Skeletal muscle satellite cell (primary cell): ENCODE measurements around the gene ZBTB8OS. TPM values are rescaled to one million over a fixed set of nuclear protein-coding genes. Genes with fewer than 3 reads are reported as not detected.

Experiments
- H3K27me3 ChIP-seq: 2 replicates; pipeline ENCODE4 v1.7.0; 2013; ENCODE audit warnings: low read length; ENCODE audit not compliant: control insufficient read depth, insufficient read depth
- H3K36me3 ChIP-seq: 2 replicates; pipeline ENCODE4 v1.7.0; 2013; ENCODE audit warnings: mild to moderate bottlenecking, control low read depth, low read length; ENCODE audit not compliant: insufficient read depth
- H3K4me1 ChIP-seq: 2 replicates; pipeline ENCODE4 v1.7.0; 2013; ENCODE audit warnings: low read length; ENCODE audit not compliant: control insufficient read depth, insufficient read depth
- H3K4me2 ChIP-seq: 2 replicates; pipeline ENCODE4 v1.7.0; 2013; ENCODE audit warnings: mild to moderate bottlenecking, low read length
- H3K4me3 ChIP-seq: 2 replicates; pipeline ENCODE4 v1.7.0; 2013; ENCODE audit warnings: low read length
- H3K9ac ChIP-seq: 2 replicates; pipeline ENCODE4 v1.7.0; 2013; ENCODE audit warnings: mild to moderate bottlenecking, low read depth, low read length, moderate library complexity
- H3K9me3 ChIP-seq: replicated peaks from 2 replicates; pipeline ENCODE4 v1.7.0; 2013; ENCODE audit warnings: mild to moderate bottlenecking, control low read depth, low read length
- small RNA-seq: library from RNA; depleted of rRNA; stranded (forward); fragments of <200 nt; gene quantifications from one replicate; pipeline ENCODE3, GENCODE V24; 2012

The ZBTB8OS gene

DNA sequence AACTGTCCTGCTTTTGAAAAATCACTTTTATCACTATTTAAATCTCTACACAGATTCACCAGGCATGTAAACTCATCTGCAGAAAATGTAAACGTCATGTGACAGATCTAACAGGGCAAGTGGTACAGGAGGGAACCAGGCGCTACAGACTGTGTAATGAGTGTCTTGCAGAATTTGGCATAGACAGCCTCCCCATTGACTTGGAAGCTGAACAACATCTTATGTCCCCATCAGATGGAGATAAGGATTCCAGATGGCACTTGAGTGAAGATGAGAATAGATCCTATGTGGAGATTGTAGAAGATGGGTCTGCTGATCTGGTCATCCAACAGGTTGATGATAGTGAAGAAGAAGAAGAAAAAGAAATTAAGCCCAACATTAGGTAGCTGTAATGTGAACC lies 50.3 kb downstream of the ZBTB8OS start:
- Histone ChIP-seq H3K9ac (no peak overlapping the region), H3K27me3 (no peaks in the 10 kb centered on the region), H3K4me2 (no peak overlapping the region), H3K36me3 (no peaks in the 10 kb centered on the region), H3K4me1 (no peaks in the 10 kb centered on the region), H3K9me3 (no peaks in the 10 kb centered on the region), H3K4me3 (no peak overlapping the region)

DNA sequence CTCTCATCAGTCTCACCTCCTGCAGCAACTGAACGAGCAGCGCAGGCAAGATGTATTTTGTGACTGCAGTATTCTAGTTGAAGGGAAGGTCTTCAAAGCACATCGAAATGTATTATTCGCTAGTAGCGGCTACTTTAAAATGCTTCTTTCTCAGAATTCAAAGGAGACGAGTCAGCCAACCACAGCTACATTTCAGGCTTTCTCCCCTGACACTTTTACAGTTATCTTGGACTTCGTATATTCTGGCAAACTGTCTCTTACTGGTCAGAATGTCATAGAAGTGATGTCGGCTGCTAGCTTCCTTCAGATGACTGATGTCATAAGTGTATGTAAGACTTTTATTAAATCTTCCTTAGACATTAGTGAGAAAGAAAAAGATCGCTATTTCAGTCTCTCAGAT lies 57.4 kb downstream of the ZBTB8OS start:
- Histone ChIP-seq H3K27me3 (no peaks in the 10 kb centered on the region), H3K9ac (no peak overlapping the region), H3K4me2 (no peak overlapping the region), H3K36me3 (peaks cover 4% of the 10 kb centered on the region), H3K9me3 (no peaks in the 10 kb centered on the region), H3K4me3 (no peak overlapping the region), H3K4me1 (no peaks in the 10 kb centered on the region)

DNA sequence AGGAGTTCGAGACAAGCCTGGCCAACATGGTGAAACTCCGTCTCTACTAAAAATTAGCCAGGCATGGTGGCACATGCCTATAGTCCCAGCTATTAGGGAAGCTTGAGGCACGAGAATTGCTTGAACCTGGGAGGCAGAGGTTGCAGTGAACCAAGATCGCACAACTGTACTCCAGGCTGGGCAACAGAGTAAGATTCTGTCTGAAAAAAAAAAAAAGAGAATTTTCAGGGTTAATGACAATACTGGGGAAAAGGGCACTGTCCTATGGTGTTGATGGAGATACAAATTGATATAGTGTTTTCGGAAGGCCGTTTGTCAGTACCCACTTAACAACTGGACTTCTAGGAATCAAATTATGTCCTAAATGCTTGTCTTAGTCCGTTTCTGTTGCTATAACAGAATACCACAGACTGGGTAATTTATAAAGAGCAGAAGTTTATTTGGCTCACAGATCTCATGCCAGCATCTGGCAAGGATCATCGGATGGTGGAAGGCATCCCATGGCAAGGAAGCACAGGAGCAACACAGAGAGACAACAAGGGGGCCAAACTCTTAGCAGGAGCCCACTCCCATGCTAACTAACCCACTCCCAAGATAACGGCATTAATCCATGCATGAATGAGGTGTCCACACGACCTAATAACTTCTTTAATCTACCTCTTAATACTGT lies 69.9 kb downstream of the ZBTB8OS start:
- H3K4me3 ChIP-seq, result no peak overlapping the region
- H3K4me2 ChIP-seq, result no peak overlapping the region
- H3K9me3 ChIP-seq, result no peaks in the 10 kb centered on the region
- no peaks in the 10 kb centered on the region for H3K36me3 ChIP-seq
- H3K27me3 ChIP-seq, result no peaks in the 10 kb centered on the region
- H3K4me1 ChIP-seq, result no peaks in the 10 kb centered on the region
- H3K9ac ChIP-seq, result no peak overlapping the region

Small RNAs within 50 kb of the gene (small RNA-seq; reads per million reads assigned to genes)
- gene RF00019, result not detected
